ENCODE results near the gene PRR5L.

PRR5L gene

GRCh38 chr11:36460220-36460619 is 164.1 kb downstream of the PRR5L start:
- no peaks in the 10 kb centered on the region for H3K9me3 ChIP-seq (ENCODE audit: insufficient read depth, low read length)
- H3K4me1 ChIP-seq (ENCODE audit: low read length) = no peaks in the 10 kb centered on the region
- TF ChIP-seq EZH2phosphoT487 (IDR thresholded peaks at IDR 0.05; ENCODE audit: low read depth) (no peak), CTCF (IDR thresholded peaks at IDR 0.05; ENCODE audit: low read depth, low read length) (no peak)
- no peaks in the 10 kb centered on the region for H4K20me1 ChIP-seq (ENCODE audit: insufficient read depth, low read length)
- H3K27ac ChIP-seq (ENCODE audit: low read length) = no peak overlapping the region
- H3K4me3 ChIP-seq (ENCODE audit: low read length) = no peak overlapping the region
- H3K27me3 ChIP-seq (ENCODE audit: low read depth, low read length) = no peaks in the 10 kb centered on the region
- no peaks in the 10 kb centered on the region for H3K36me3 ChIP-seq (replicated peaks; ENCODE audit: low read depth, low read length)
- no peaks in the 10 kb centered on the region for H3K79me2 ChIP-seq (ENCODE audit: low read length)
- no peak overlapping the region for H2AFZ ChIP-seq (ENCODE audit: low read depth, low read length)
- H3K9ac ChIP-seq (ENCODE audit: low read length) = no peak overlapping the region
- H3K4me2 ChIP-seq (ENCODE audit: low read length) = no peak overlapping the region

GRCh38 chr11:36462321-36462720 is 166.2 kb downstream of the PRR5L start:
- Histone ChIP-seq H4K20me1 (ENCODE audit: insufficient read depth, low read length) (no peaks in the 10 kb centered on the region), H3K4me3 (ENCODE audit: low read length) (no peak overlapping the region), H3K9me3 (ENCODE audit: insufficient read depth, low read length) (no peaks in the 10 kb centered on the region), H3K4me1 (ENCODE audit: low read length) (no peaks in the 10 kb centered on the region), H3K27me3 (ENCODE audit: low read depth, low read length) (no peaks in the 10 kb centered on the region), H3K9ac (ENCODE audit: low read length) (no peak overlapping the region), H3K27ac (ENCODE audit: low read length) (no peak overlapping the region), H3K79me2 (ENCODE audit: low read length) (no peaks in the 10 kb centered on the region), H3K4me2 (ENCODE audit: low read length) (no peak overlapping the region), H3K36me3 (replicated peaks; ENCODE audit: low read depth, low read length) (no peaks in the 10 kb centered on the region), H2AFZ (ENCODE audit: low read depth, low read length) (no peak overlapping the region)
- no peak for TF ChIP-seq CTCF (IDR thresholded peaks at IDR 0.05; ENCODE audit: low read depth, low read length)
- no peak for TF ChIP-seq EZH2phosphoT487 (IDR thresholded peaks at IDR 0.05; ENCODE audit: low read depth)

GRCh38 chr11:36463781-36464180 is 167.7 kb downstream of the PRR5L start:
- Histone ChIP-seq H3K9me3 (ENCODE audit: insufficient read depth, low read length) (no peaks in the 10 kb centered on the region), H4K20me1 (ENCODE audit: insufficient read depth, low read length) (no peaks in the 10 kb centered on the region), H3K36me3 (replicated peaks; ENCODE audit: low read depth, low read length) (no peaks in the 10 kb centered on the region), H3K27me3 (ENCODE audit: low read depth, low read length) (no peaks in the 10 kb centered on the region), H3K4me1 (ENCODE audit: low read length) (no peaks in the 10 kb centered on the region), H3K9ac (ENCODE audit: low read length) (no peak overlapping the region), H3K4me3 (ENCODE audit: low read length) (no peak overlapping the region), H3K27ac (ENCODE audit: low read length) (no peak overlapping the region), H3K4me2 (ENCODE audit: low read length) (no peak overlapping the region), H2AFZ (ENCODE audit: low read depth, low read length) (no peak overlapping the region), H3K79me2 (ENCODE audit: low read length) (no peaks in the 10 kb centered on the region)
- no peak for TF ChIP-seq EZH2phosphoT487 (IDR thresholded peaks at IDR 0.05; ENCODE audit: low read depth)
- TF ChIP-seq CTCF (IDR thresholded peaks at IDR 0.05; ENCODE audit: low read depth, low read length) = no peak

GRCh38 chr11:36464720-36465119 is 168.6 kb downstream of the PRR5L start:
- TF ChIP-seq CTCF (IDR thresholded peaks at IDR 0.05; ENCODE audit: low read depth, low read length) (no peak), EZH2phosphoT487 (IDR thresholded peaks at IDR 0.05; ENCODE audit: low read depth) (no peak)
- Histone ChIP-seq H2AFZ (ENCODE audit: low read depth, low read length) (no peak overlapping the region), H3K79me2 (ENCODE audit: low read length) (no peaks in the 10 kb centered on the region), H3K4me3 (ENCODE audit: low read length) (no peak overlapping the region), H3K9me3 (ENCODE audit: insufficient read depth, low read length) (no peaks in the 10 kb centered on the region), H3K27ac (ENCODE audit: low read length) (no peak overlapping the region), H3K4me1 (ENCODE audit: low read length) (no peaks in the 10 kb centered on the region), H3K9ac (ENCODE audit: low read length) (no peak overlapping the region), H3K36me3 (replicated peaks; ENCODE audit: low read depth, low read length) (no peaks in the 10 kb centered on the region), H4K20me1 (ENCODE audit: insufficient read depth, low read length) (no peaks in the 10 kb centered on the region), H3K27me3 (ENCODE audit: low read depth, low read length) (peaks cover 2% of the 10 kb centered on the region; the same call in 1 of the 2 replicates), H3K4me2 (ENCODE audit: low read length) (no peak overlapping the region)
